Esophagus muscularis mucosa (tissue), 4 donors: ENCODE measurements around the gene PPFIA4. TPM values are rescaled to one million over a fixed set of nuclear protein-coding genes. Genes with fewer than 3 reads are reported as not detected.

Source experiments
- DNase-seq: peaks from one replicate; pipeline ENCODE4 v3.0.0-alpha.2; 2017; ENCODE audit errors: extremely low spot score
- H3K27ac ChIP-seq, 4 donors: fragments of 200-600 bp; sonication (generic); replicated peaks in 1 of 4; 1 replicate in 3 of 4; 2 replicates in 1 of 4; pipeline ENCODE4 v1.5.1; 2016 to 2019; ENCODE audit warnings: mild to moderate bottlenecking in 1 of 4
- H3K27me3 ChIP-seq, 4 donors: fragments of 200-600 bp; sonication (generic); one replicate each; pipeline versions ENCODE4 v1.5.1 to v1.6.0; 2016 to 2019
- H3K36me3 ChIP-seq, 4 donors: fragments of 200-600 bp; sonication (generic); one replicate each; pipeline ENCODE4 v1.5.1; 2016 to 2019
- H3K4me1 ChIP-seq, 4 donors: fragments of 200-600 bp; sonication (generic); one replicate each; pipeline ENCODE4 v1.5.1; 2016 to 2019
- H3K4me3 ChIP-seq, 4 donors: fragments of 200-600 bp; sonication (generic); 1 replicate in 2 of 4; 2 replicates in 2 of 4; pipeline ENCODE4 v1.5.1; 2016 to 2019; ENCODE audit warnings: mild to moderate bottlenecking in 4 of 4, moderate library complexity in 1 of 4
- H3K9me3 ChIP-seq, 4 donors: fragments of 200-600 bp; sonication (generic); 1 replicate in 3 of 4; 2 replicates in 1 of 4; pipeline ENCODE4 v1.5.1; 2016 to 2019
- EP300 ChIP-seq: sonication (generic); formaldehyde crosslinking; IDR thresholded peaks from one replicate; pipeline ENCODE4 v1.6.1; 2017; ENCODE audit warnings: antibody characterized with exemption
- POLR2A ChIP-seq: fragments of 450-650 bp; IDR thresholded peaks from one replicate; pipeline ENCODE4 v1.6.1; 2017; ENCODE audit warnings: antibody characterized with exemption, moderate library complexity, mild to moderate bottlenecking, low read depth
- POLR2AphosphoS5 ChIP-seq, 2 donors: sonication (generic); formaldehyde crosslinking; IDR thresholded peaks; one replicate each; pipeline ENCODE4 v1.6.1; 2017; ENCODE audit warnings: antibody characterized with exemption in 2 of 2
- WGBS: methylation state at CpG from one replicate; pipeline ENCODE4 v1.1.5; 2018; 5-methylcytosine and 5-hydroxymethylcytosine counted together
- intact Hi-C: fragments of 100-400 bp; cut with DNase I; formaldehyde crosslinking; loops from one replicate; pipeline ENCODE4 v1.15.1; 2023
- total RNA-seq, 4 donors: library from RNA; depleted of rRNA; stranded (reverse); fragments of >200 nt; gene quantifications; one replicate each; pipeline versions ENCODE4 v1.1.0 to v1.2.1, GENCODE V29; 2016
- TF ChIP-seq, protein P1 (sequence below), 3 experiments: fragments of 200-600 bp in 2 of 3; fragments of 450-650 bp in 1 of 3; sonication (generic) in 2 of 3; IDR thresholded peaks; one replicate each; pipeline ENCODE4 v1.5.1; 2017 to 2019; ENCODE audit warnings: antibody characterized with exemption in 3 of 3, mild to moderate bottlenecking in 2 of 3, moderate library complexity in 1 of 3

PPFIA4 gene
- total RNA-seq, 4 donors from 2014 or later, result 0.42 to 1.6 (median 1.1) TPM

DNA sequence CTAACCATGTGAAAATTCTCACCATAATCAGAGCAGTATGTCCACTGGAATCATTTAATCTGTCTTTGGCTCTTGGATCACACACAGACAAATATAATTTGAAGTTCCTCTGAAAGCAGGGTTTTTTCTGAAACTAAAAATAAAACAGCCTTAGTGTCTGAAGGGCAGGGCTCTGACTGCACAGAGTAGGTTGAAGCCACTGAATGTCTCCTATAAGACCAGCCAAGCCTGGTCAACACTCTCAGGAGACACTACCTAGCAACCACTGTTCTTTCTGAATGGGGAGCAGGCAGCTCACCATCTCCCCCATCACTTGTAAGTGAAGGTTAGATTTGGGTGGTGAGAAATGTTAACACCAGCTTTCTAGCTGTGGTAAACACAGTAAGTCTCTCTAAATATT is 35.2 kb upstream of the PPFIA4 start:
- no peaks in the 10 kb centered on the region for H3K36me3 ChIP-seq
- intact Hi-C loops, result no loop called here
- H3K27ac ChIP-seq, result no peak overlapping the region
- DNase-seq, result no peak
- no peaks in the 10 kb centered on the region for H3K9me3 ChIP-seq
- no peaks in the 10 kb centered on the region for H3K4me1 ChIP-seq
- no peak overlapping the region for H3K4me3 ChIP-seq
- peaks cover 0 to 28% (median 3%) of the 10 kb centered on the region in 4 donors for H3K27me3 ChIP-seq
- no peak for TF ChIP-seq EP300
- TF ChIP-seq POLR2AphosphoS5 (IDR thresholded peaks at IDR 0.05), result no peak
- TF ChIP-seq, protein P1, sequence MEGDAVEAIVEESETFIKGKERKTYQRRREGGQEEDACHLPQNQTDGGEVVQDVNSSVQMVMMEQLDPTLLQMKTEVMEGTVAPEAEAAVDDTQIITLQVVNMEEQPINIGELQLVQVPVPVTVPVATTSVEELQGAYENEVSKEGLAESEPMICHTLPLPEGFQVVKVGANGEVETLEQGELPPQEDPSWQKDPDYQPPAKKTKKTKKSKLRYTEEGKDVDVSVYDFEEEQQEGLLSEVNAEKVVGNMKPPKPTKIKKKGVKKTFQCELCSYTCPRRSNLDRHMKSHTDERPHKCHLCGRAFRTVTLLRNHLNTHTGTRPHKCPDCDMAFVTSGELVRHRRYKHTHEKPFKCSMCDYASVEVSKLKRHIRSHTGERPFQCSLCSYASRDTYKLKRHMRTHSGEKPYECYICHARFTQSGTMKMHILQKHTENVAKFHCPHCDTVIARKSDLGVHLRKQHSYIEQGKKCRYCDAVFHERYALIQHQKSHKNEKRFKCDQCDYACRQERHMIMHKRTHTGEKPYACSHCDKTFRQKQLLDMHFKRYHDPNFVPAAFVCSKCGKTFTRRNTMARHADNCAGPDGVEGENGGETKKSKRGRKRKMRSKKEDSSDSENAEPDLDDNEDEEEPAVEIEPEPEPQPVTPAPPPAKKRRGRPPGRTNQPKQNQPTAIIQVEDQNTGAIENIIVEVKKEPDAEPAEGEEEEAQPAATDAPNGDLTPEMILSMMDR (IDR thresholded peaks at IDR 0.05), result no peak
- TF ChIP-seq POLR2A, result no peak

DNA sequence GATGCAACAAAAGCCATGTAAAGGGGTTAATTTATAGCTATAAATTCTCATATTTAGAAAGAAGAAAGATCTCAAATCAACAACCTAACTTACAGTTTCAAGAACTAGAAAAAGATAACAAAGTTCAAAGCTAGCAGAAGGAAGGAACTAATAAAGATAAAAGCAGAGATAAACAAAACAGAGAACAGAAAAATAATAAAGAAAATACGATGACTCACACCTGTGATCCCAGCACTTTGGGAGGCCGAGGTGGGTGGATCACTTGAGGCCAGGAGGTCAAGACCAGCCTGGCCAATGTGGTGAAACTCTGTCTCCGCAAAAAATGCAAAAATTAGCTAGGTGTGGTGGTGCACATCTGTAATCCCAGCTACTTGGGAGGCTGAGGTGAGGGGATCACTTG is 31.5 kb upstream of the PPFIA4 start:
- intact Hi-C loops, result loop anchor here (5.0 kb wide), 1 partner anchor 242 kb away; no protein-coding TSS in a partner anchor
- 53% methylated on average over 3 of the region's 3 CpGs for WGBS

DNA sequence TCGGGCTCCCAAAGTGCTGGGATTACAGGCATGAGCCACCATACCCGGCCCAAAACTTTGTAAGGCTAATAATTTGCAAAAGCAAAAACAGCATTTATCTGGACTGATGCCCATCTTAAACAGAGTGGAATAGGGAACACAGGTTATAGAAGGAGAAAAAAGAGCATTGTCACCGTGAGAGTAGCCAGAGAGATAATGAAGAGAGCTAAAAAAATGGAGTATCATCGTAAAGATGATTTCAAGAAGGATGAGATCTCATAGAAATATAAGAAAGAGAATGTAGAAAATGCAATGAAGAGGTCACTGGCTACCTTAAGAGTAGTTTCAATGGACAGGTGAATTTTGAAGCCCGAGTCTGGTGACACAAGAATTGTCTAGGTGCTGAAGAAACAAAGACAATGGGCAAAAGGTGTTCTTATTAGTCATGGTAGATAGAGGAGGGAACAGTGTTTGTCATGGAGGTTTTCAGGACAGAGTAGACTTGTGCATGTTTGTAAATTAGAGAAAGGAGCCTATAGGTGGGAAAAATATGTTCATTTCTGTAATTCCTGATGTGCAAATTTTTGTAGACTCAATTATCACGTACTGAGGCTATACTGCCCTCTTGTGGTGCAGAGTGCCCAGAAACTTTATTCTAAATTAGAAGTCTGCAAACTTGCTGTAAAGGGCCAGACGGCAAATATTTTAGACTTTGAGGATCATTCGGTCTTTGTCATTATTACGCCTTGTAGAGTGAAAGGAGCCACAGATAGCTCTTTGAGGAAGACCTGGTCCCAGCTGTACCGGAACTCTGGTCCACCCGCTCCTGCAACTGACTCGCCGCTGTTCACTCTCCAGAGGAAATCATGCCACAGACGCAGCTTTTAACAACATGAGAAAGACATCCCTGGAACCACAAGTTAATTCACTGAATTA is 27.2 kb upstream of the PPFIA4 start:
- peaks cover 0 to 12% (median 3%) of the 10 kb centered on the region in 4 donors for H3K27me3 ChIP-seq
- no peaks in the 10 kb centered on the region for H3K36me3 ChIP-seq
- no peak for DNase-seq
- H3K27ac ChIP-seq, result no peak overlapping the region
- TF ChIP-seq EP300, result no peak
- TF ChIP-seq, protein P1 (IDR thresholded peaks at IDR 0.05), result peak; percentile 63 to 83 (median 70)
- WGBS, result 43% methylated on average over 14 of the region's 14 CpGs
- peaks cover 0 to 5% (median 2%) of the 10 kb centered on the region in 4 donors for H3K4me1 ChIP-seq
- intact Hi-C loops, result loop anchor here (2.0 to 5.0 kb wide), 2 partner anchors 72 to 247 kb away; partner anchors contain the start of gene KLHL12
- H3K9me3 ChIP-seq, result no peaks in the 10 kb centered on the region
- H3K4me3 ChIP-seq, result no peak overlapping the region

More for the DNA sequence above, 31.5 kb upstream of the PPFIA4 start:
- H3K4me1 ChIP-seq, result peaks cover 0 to 5% (median 2%) of the 10 kb centered on the region in 4 donors
- no peak for DNase-seq
- H3K9me3 ChIP-seq, result no peaks in the 10 kb centered on the region
- no peaks in the 10 kb centered on the region for H3K36me3 ChIP-seq
- H3K4me3 ChIP-seq, result no peak overlapping the region
- H3K27me3 ChIP-seq, result peaks cover 0 to 21% (median 3%) of the 10 kb centered on the region in 4 donors
- no peak overlapping the region for H3K27ac ChIP-seq
- no peak for TF ChIP-seq EP300

GRCh38 chr1:203000217-203000944 is 25.9 kb upstream of the PPFIA4 start:
- intact Hi-C loops, result no loop called here
- Histone ChIP-seq H3K4me1 (peaks cover 0 to 5% (median 2%) of the 10 kb centered on the region in 4 donors), H3K27me3 (peaks cover 0 to 2% (median 0%) of the 10 kb centered on the region in 4 donors), H3K36me3 (no peaks in the 10 kb centered on the region), H3K27ac (no peak overlapping the region), H3K4me3 (no peak overlapping the region), H3K9me3 (no peaks in the 10 kb centered on the region)
- no peak for DNase-seq
- TF ChIP-seq, protein P1 (IDR thresholded peaks at IDR 0.05), result no peak
- TF ChIP-seq EP300 (no peak), POLR2A (no peak), POLR2AphosphoS5 (IDR thresholded peaks at IDR 0.05) (no peak)
- WGBS, result 77% methylated on average over 3 of the region's 3 CpGs

- H3K36me3 ChIP-seq, result no peaks in the 10 kb centered on the region
- intact Hi-C loops, result no loop called here
- no peaks in the 10 kb centered on the region for H3K9me3 ChIP-seq
- no peak for DNase-seq
- H3K27me3 ChIP-seq, result no peaks in the 10 kb centered on the region
- no peak overlapping the region for H3K4me3 ChIP-seq
- TF ChIP-seq POLR2AphosphoS5 (IDR thresholded peaks at IDR 0.05), result no peak
- TF ChIP-seq, protein P1 (IDR thresholded peaks at IDR 0.05), result no peak
- no peak for TF ChIP-seq EP300
- TF ChIP-seq POLR2A, result no peak
- 87% methylated on average over 9 of the region's 9 CpGs for WGBS
- H3K4me1 ChIP-seq, result peaks cover 0 to 11% (median 9%) of the 10 kb centered on the region in 4 donors
- no peak overlapping the region for H3K27ac ChIP-seq
Measured at GRCh38 chr1:203001986-203002385, 24.3 kb upstream of the PPFIA4 start.
